HCT116 (cell line): ENCODE measurements around the gene HTRA2. TPM values are rescaled to one million over a fixed set of nuclear protein-coding genes. Genes with fewer than 3 reads are reported as not detected.

Experiments used
- ATAC-seq: fragments of 200-7000 bp; cut with Tn5 transposase; 2 replicates; pipeline ENCODE4 v1.9.1; 2020; ENCODE audit warnings: mild to moderate bottlenecking, moderate library complexity
- BruUV-seq: library from RNA; stranded (reverse); fragments of 400-500 nt; replicated peaks from 2 replicates; lab custom pipeline; 2021; lab: Mats Ljungman, UMichigan
- CTCF ChIA-PET: fragments of 300-600 bp; sonication (Branson Sonifier 250); formaldehyde crosslinking; loops from one replicate; lab custom pipeline; 2021; ENCODE audit warnings: antibody characterized with exemption; lab: Charles Lee
- POLR2A ChIA-PET: fragments of 300-600, 350-600 bp; sonication (Branson Sonifier 250); formaldehyde crosslinking; loops from one replicate; lab custom pipeline; 2021; ENCODE audit warnings: antibody characterized with exemption; lab: Charles Lee
- RAD21 ChIA-PET, 2 experiments: fragments of 300-600 bp; sonication (Branson Sonifier 250); formaldehyde crosslinking; loops; one replicate each; lab custom pipeline; 2023; ENCODE audit warnings: low total read pairs in 2 of 2; ENCODE audit not compliant: uncharacterized antibody in 2 of 2, unreplicated experiment in 2 of 2, low non-redundant PET in 1 of 2; lab: Charles Lee
- DNase-seq: peaks from one replicate; pipeline ENCODE4 v3.0.0-alpha.2; 2010; ENCODE audit warnings: low read depth, low spot score
- H2AFZ ChIP-seq: fragments of 200-600 bp; shearing (Covaris generic), sonication (generic); 2 replicates; pipeline ENCODE4 v1.6.1; 2017; ENCODE audit warnings: low read depth, mixed run types, mixed read lengths, antibody characterized with exemption, low read length; ENCODE audit not compliant: poor library complexity, severe bottlenecking
- H3K27ac ChIP-seq: 2 replicates; pipeline ENCODE4 v1.5.1; 2012; ENCODE audit warnings: low read depth, low read length
- H3K27me3 ChIP-seq: fragments of 200-600 bp; sonication (generic); 2 replicates; pipeline ENCODE4 v1.6.1; 2016; ENCODE audit warnings: mixed run types, low read length, mixed read lengths; ENCODE audit not compliant: insufficient read depth
- H3K36me3 ChIP-seq, 2 experiments: fragments of 200-500 bp in 1 of 2; fragments of 200-600 bp in 1 of 2; sonication (Bioruptor generic) in 1 of 2; sonication (generic) in 1 of 2; 2 replicates each; pipeline versions ENCODE4 v1.5.1 to v1.6.1; 2014 to 2016; ENCODE audit warnings: low read length in 2 of 2, inconsistent platforms in 1 of 2, mixed read lengths in 1 of 2, mixed run types in 1 of 2; ENCODE audit not compliant: insufficient read depth in 2 of 2, control insufficient read depth in 1 of 2
- H3K4me1 ChIP-seq, 2 experiments: fragments of 200-600 bp in 1 of 2; sonication (generic) in 1 of 2; 2 replicates each; pipeline versions ENCODE4 v1.5.1 to v1.6.1; 2012 to 2017; ENCODE audit warnings: low read length in 2 of 2, inconsistent platforms in 1 of 2, mild to moderate bottlenecking in 1 of 2, mixed read lengths in 1 of 2, mixed run types in 1 of 2, moderate library complexity in 1 of 2; ENCODE audit not compliant: insufficient read depth in 2 of 2, control insufficient read depth in 1 of 2
- H3K4me2 ChIP-seq: fragments of 200-600 bp; sonication (generic); 2 replicates; pipeline ENCODE4 v1.6.1; 2017; ENCODE audit warnings: mixed run types, low read length, mixed read lengths
- H3K4me3 ChIP-seq, 2 experiments: fragments of 200-600 bp in 1 of 2; sonication (generic) in 1 of 2; replicated peaks in 1 of 2; 2 replicates each; pipeline ENCODE4 v1.5.1; 2011 to 2016; ENCODE audit warnings: low read length in 2 of 2, control low read depth in 1 of 2, low read depth in 1 of 2, mild to moderate bottlenecking in 1 of 2, mixed read lengths in 1 of 2, mixed run types in 1 of 2
- H3K79me2 ChIP-seq: fragments of 200-600 bp; sonication (generic); 2 replicates; pipeline ENCODE4 v1.6.1; 2017; ENCODE audit warnings: mild to moderate bottlenecking, mixed run types, low read length, moderate library complexity, mixed read lengths; ENCODE audit not compliant: insufficient read depth
- H3K9ac ChIP-seq: fragments of 200-600 bp; sonication (generic); 2 replicates; pipeline ENCODE4 v1.6.1; 2016; ENCODE audit warnings: low read length, mixed read lengths
- H3K9me2 ChIP-seq: fragments of 200-600 bp; sonication (generic), shearing (Covaris generic); 2 replicates; pipeline ENCODE4 v1.6.1; 2017; ENCODE audit warnings: mixed run types, mild to moderate bottlenecking, moderate library complexity; ENCODE audit not compliant: insufficient read depth
- H3K9me3 ChIP-seq, 2 experiments: fragments of 200-500 bp in 1 of 2; fragments of 200-600 bp in 1 of 2; sonication (Bioruptor generic) in 1 of 2; sonication (generic) in 1 of 2; 2 replicates each; pipeline ENCODE4 v1.6.1; 2014 to 2017; ENCODE audit warnings: low read length in 2 of 2, mixed read lengths in 2 of 2, inconsistent platforms in 1 of 2, low read depth in 1 of 2, mild to moderate bottlenecking in 1 of 2, mixed run types in 1 of 2, moderate library complexity in 1 of 2; ENCODE audit not compliant: control insufficient read depth in 1 of 2, insufficient read depth in 1 of 2
- H4K20me1 ChIP-seq: fragments of 200-600 bp; sonication (generic), shearing (Covaris generic); 2 replicates; pipeline ENCODE4 v1.6.1; 2017; ENCODE audit warnings: mixed run types, mild to moderate bottlenecking, moderate library complexity; ENCODE audit not compliant: insufficient read depth
- CBX3 ChIP-seq: IDR thresholded peaks from 2 replicates; pipeline ENCODE4 v1.6.1; 2012; ENCODE audit warnings: low read depth
- CEBPB ChIP-seq: IDR thresholded peaks from 2 replicates; pipeline ENCODE4 v1.6.1; 2012; ENCODE audit warnings: low read depth
- CTCF ChIP-seq, 3 experiments: fragments of 200-600 bp in 1 of 3; sonication (generic) in 1 of 3; IDR thresholded peaks in 2 of 3; conservative IDR thresholded peaks in 1 of 3; 2 replicates each; pipeline ENCODE4 v1.5.1; 2012 to 2017; ENCODE audit warnings: low read depth in 2 of 3, low read length in 2 of 3, antibody characterized with exemption in 1 of 3, borderline replicate concordance in 1 of 3, control low read depth in 1 of 3, mild to moderate bottlenecking in 1 of 3, mixed read lengths in 1 of 3, mixed run types in 1 of 3, moderate library complexity in 1 of 3; ENCODE audit not compliant: insufficient read depth in 1 of 3
- EZH2 ChIP-seq: fragments of 200-600 bp; sonication (generic); IDR thresholded peaks from 2 replicates; pipeline ENCODE4 v1.6.1; 2017; ENCODE audit warnings: antibody characterized with exemption, mixed run types
- JUND ChIP-seq: IDR thresholded peaks from 2 replicates; pipeline ENCODE4 v1.6.1; 2012
- SP1 ChIP-seq: IDR thresholded peaks from 2 replicates; pipeline ENCODE4 v1.6.1; 2012; ENCODE audit warnings: low read depth
- SRF ChIP-seq: IDR thresholded peaks from 2 replicates; pipeline ENCODE4 v1.6.1; 2012; ENCODE audit warnings: low read depth
- YY1 ChIP-seq: IDR thresholded peaks from 2 replicates; pipeline ENCODE4 v1.6.1; 2011; ENCODE audit warnings: low read length, low read depth, moderate library complexity, mild to moderate bottlenecking; ENCODE audit not compliant: insufficient replicate concordance; ENCODE audit errors: extremely low read depth
- ZBTB33 ChIP-seq: IDR thresholded peaks from 2 replicates; pipeline ENCODE4 v1.6.1; 2011; ENCODE audit warnings: mild to moderate bottlenecking, low read length, moderate library complexity; ENCODE audit not compliant: insufficient replicate concordance; ENCODE audit errors: extremely low read depth
- intact Hi-C: fragments of 100-400 bp; cut with micrococcal nuclease; formaldehyde crosslinking; loops from 2 replicates; pipeline ENCODE4 v1.10.0; 2022
- total RNA-seq: library from RNA; stranded (reverse); gene quantifications from one replicate; pipeline ENCODE4 v1.2.1, GENCODE V29; 2021; ENCODE audit not compliant: unreplicated experiment

The HTRA2 gene
- total RNA-seq, 1 experiment from 2014 or later, result 36.2 TPM

GRCh38 chr2:74558284-74559230 lies 28.8 kb downstream of the HTRA2 start:
- no peak overlapping the region for H3K4me2 ChIP-seq
- DNase-seq (no peak), ATAC-seq (no peak)
- no peaks in the 10 kb centered on the region for H4K20me1 ChIP-seq
- H3K4me3 ChIP-seq, result no peak overlapping the region
- peaks cover 7 to 9% of the 10 kb centered on the region in 2 experiments; a peak in 3 of 4 replicates for H3K36me3 ChIP-seq
- RAD21 ChIA-PET, result no interaction called here
- POLR2A ChIA-PET, result interaction anchor here (1.9 kb wide), 1 partner anchor 8 kb away, joined by 5 read pairs; no protein-coding TSS in a partner anchor
- H3K9me2 ChIP-seq, result no peaks in the 10 kb centered on the region
- peaks cover 8% of the 10 kb centered on the region; the same call in 1 of the 2 replicates for H3K79me2 ChIP-seq
- no peak overlapping the region for H3K27ac ChIP-seq
- no peak overlapping the region for H2AFZ ChIP-seq
- BruUV-seq, result no TSS peak
- no peak for TF ChIP-seq EZH2
- no peak for TF ChIP-seq CEBPB
- TF ChIP-seq SP1, result no peak
- TF ChIP-seq ZBTB33, result no peak
- TF ChIP-seq JUND, result no peak
- no peak for TF ChIP-seq YY1
- no peak for TF ChIP-seq CBX3
- TF ChIP-seq SRF, result no peak
- no peak for TF ChIP-seq CTCF (IDR thresholded peaks at IDR 0.05 in 2 of 3, conservative IDR thresholded peaks at IDR 0.05 in 1 of 3; ENCODE audit: borderline replicate concordance in 1 of 3, insufficient read depth in 1 of 3, low read depth in 2 of 3, low read length in 2 of 3)
- no peaks in the 10 kb centered on the region for H3K9me3 ChIP-seq
- no peaks in the 10 kb centered on the region for H3K27me3 ChIP-seq
- intact Hi-C loops, result no loop called here
- peaks cover 5 to 38% of the 10 kb centered on the region in 2 experiments; a peak in 3 of 4 replicates for H3K4me1 ChIP-seq
- CTCF ChIA-PET, result no interaction called here
- no peak overlapping the region for H3K9ac ChIP-seq
